HL-60 (cell line): ENCODE results near the gene GSAP.
A peak's percentile ranks its signal among the peaks of the same experiment; 100 is the strongest.
"Not testable (repeated sequence)": the region's sequence is repeated elsewhere in the genome, so short reads cannot be mapped to it uniquely, and the experiment has no call there.

ENCODE experiments used
- DNase-seq, 2 experiments: peaks; one replicate each; pipeline ENCODE4 v3.0.0-alpha.2; 2010 to 2020; ENCODE audit warnings: low read depth in 1 of 2, low spot score in 1 of 2
- H3K27ac ChIP-seq: fragments of 250-450 bp; sonication (Bioruptor Pico); replicated peaks from 2 replicates; pipeline ENCODE4 v1.5.1; 2020; ENCODE audit warnings: mild to moderate bottlenecking, moderate library complexity
- H3K27me3 ChIP-seq: fragments of 250-450 bp; sonication (Bioruptor Pico); 2 replicates; pipeline ENCODE4 v1.5.1; 2021; ENCODE audit warnings: mild to moderate bottlenecking, moderate library complexity; ENCODE audit not compliant: insufficient read depth, poor library complexity, severe bottlenecking
- H3K4me3 ChIP-seq: replicated peaks from 2 replicates; pipeline ENCODE4 v1.5.1; 2011; ENCODE audit warnings: mild to moderate bottlenecking, control low read depth, low read length; ENCODE audit not compliant: insufficient read depth
- GABPA ChIP-seq: IDR thresholded peaks from 2 replicates; pipeline ENCODE4 v1.6.1; 2012; ENCODE audit warnings: low read depth
- POLR2AphosphoS5 ChIP-seq: IDR thresholded peaks from 2 replicates; pipeline ENCODE4 v1.6.1; 2012; ENCODE audit warnings: low read depth
- SPI1 ChIP-seq: IDR thresholded peaks from 2 replicates; pipeline ENCODE4 v1.6.1; 2012; ENCODE audit warnings: low read depth, mild to moderate bottlenecking, borderline replicate concordance
- TF ChIP-seq, protein P1 (sequence below): IDR thresholded peaks from one replicate; pipeline ENCODE4 v1.5.1; 2011; ENCODE audit warnings: low read length, control low read depth, inconsistent platforms; ENCODE audit not compliant: insufficient read depth
- TF ChIP-seq, protein P2 (sequence below): IDR thresholded peaks from 2 replicates; pipeline ENCODE4 v1.6.1; 2012; ENCODE audit warnings: low read depth; ENCODE audit not compliant: insufficient replicate concordance

The GSAP gene

DNA sequence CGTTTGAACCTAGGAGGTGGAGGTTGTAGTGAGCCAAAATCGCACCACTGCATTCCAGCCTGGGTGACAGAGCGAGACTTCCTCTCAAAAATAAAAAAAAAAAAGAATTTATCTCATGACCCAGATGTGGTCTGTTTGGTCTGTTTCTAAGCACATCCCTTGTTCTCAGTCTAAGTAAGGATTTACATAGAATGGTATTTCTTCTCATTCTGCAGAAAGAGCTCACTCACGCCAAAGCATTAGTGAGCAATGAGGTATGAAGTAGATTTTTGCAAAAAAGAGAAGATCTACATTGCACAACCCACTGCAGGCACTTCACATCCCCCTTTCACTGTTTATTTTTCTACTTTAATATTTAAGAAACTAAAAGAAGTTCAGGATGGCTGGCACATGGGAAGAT is 140.0 kb downstream of the GSAP start:
- DNase-seq: peak in 1 of 2 experiments; percentile 53
- Histone ChIP-seq H3K27ac (peak overlapping the region; percentile 56), H3K4me3 (no peak overlapping the region), H3K27me3 (no peaks in the 10 kb centered on the region)
- TF ChIP-seq POLR2AphosphoS5: no peak
- peak; percentile 33; the same call in 1 of the 2 replicates for TF ChIP-seq SPI1

DNA sequence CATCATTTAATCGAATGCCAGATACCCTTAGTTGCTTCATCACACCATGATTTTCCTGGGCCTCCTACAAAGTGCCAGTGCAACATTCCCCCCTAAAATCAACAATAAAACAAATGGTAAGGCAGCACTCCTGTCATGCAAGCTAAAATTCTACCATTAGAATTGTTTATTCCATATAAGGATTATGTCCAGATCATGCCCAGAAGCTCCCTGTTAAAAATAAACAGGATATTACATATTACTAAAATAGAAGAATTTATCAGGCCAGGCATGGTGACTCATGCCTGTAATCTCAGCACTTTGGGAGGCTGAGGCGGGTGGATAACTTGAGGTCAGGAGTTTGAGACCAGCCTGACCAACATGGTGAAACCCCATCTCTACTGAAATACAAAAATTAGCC is 140.5 kb downstream of the GSAP start:
- not testable (repeated sequence) for H3K4me3 ChIP-seq, DNase-seq, H3K27me3 ChIP-seq
- H3K27ac ChIP-seq: peak overlapping the region; percentile 15; the same call in 1 of the 2 replicates

DNA sequence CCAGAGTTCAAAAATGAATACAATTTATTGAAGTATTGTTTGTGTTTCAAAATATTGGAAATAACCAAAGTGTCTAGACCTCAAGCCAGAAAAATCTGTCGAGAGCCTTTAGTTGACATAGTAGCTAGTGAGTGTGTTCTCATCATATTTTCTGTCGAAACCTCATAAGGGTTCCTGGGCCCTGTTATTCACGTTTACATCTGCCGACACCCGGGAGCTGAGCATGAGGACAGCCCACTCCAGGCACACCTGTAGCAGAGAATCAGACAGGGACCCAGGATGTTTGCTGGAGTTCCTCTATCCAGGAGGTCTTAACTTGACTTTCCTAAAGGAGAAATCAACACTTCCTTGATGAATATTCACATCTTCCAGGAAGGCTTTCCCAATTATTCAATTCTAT is 144.4 kb downstream of the GSAP start:
- no peak for DNase-seq
- TF ChIP-seq, protein P1, sequence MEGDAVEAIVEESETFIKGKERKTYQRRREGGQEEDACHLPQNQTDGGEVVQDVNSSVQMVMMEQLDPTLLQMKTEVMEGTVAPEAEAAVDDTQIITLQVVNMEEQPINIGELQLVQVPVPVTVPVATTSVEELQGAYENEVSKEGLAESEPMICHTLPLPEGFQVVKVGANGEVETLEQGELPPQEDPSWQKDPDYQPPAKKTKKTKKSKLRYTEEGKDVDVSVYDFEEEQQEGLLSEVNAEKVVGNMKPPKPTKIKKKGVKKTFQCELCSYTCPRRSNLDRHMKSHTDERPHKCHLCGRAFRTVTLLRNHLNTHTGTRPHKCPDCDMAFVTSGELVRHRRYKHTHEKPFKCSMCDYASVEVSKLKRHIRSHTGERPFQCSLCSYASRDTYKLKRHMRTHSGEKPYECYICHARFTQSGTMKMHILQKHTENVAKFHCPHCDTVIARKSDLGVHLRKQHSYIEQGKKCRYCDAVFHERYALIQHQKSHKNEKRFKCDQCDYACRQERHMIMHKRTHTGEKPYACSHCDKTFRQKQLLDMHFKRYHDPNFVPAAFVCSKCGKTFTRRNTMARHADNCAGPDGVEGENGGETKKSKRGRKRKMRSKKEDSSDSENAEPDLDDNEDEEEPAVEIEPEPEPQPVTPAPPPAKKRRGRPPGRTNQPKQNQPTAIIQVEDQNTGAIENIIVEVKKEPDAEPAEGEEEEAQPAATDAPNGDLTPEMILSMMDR: no peak
- TF ChIP-seq POLR2AphosphoS5: no peak
- H3K27ac ChIP-seq: no peak overlapping the region
- no peaks in the 10 kb centered on the region for H3K27me3 ChIP-seq
- H3K4me3 ChIP-seq: no peak overlapping the region

DNA sequence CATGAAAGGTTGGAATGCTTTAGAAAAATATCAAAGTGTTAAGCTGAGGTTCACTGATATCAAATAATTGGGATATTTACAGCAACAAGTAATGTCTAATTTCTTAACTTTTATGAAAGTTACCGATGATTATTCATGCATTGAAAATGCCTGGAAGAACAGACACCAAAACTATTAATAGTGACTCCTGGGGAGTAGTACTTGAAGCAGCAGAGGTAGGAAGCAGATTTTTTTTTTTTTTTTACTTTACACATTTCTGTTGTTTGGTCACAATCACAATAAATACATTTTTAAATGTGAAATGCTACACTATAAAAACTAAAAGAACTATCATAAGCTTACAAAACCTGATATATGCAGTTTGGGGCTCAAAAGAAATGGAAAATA is 146.1 kb downstream of the GSAP start:
- TF ChIP-seq, protein P1: no peak
- TF ChIP-seq POLR2AphosphoS5 (no peak), SPI1 (no peak), GABPA (no peak)
- TF ChIP-seq, protein P2, sequence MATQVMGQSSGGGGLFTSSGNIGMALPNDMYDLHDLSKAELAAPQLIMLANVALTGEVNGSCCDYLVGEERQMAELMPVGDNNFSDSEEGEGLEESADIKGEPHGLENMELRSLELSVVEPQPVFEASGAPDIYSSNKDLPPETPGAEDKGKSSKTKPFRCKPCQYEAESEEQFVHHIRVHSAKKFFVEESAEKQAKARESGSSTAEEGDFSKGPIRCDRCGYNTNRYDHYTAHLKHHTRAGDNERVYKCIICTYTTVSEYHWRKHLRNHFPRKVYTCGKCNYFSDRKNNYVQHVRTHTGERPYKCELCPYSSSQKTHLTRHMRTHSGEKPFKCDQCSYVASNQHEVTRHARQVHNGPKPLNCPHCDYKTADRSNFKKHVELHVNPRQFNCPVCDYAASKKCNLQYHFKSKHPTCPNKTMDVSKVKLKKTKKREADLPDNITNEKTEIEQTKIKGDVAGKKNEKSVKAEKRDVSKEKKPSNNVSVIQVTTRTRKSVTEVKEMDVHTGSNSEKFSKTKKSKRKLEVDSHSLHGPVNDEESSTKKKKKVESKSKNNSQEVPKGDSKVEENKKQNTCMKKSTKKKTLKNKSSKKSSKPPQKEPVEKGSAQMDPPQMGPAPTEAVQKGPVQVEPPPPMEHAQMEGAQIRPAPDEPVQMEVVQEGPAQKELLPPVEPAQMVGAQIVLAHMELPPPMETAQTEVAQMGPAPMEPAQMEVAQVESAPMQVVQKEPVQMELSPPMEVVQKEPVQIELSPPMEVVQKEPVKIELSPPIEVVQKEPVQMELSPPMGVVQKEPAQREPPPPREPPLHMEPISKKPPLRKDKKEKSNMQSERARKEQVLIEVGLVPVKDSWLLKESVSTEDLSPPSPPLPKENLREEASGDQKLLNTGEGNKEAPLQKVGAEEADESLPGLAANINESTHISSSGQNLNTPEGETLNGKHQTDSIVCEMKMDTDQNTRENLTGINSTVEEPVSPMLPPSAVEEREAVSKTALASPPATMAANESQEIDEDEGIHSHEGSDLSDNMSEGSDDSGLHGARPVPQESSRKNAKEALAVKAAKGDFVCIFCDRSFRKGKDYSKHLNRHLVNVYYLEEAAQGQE: no peak
- no peaks in the 10 kb centered on the region for H3K27me3 ChIP-seq
- no peak for DNase-seq
- H3K4me3 ChIP-seq: no peak overlapping the region
- H3K27ac ChIP-seq: no peak overlapping the region

DNA sequence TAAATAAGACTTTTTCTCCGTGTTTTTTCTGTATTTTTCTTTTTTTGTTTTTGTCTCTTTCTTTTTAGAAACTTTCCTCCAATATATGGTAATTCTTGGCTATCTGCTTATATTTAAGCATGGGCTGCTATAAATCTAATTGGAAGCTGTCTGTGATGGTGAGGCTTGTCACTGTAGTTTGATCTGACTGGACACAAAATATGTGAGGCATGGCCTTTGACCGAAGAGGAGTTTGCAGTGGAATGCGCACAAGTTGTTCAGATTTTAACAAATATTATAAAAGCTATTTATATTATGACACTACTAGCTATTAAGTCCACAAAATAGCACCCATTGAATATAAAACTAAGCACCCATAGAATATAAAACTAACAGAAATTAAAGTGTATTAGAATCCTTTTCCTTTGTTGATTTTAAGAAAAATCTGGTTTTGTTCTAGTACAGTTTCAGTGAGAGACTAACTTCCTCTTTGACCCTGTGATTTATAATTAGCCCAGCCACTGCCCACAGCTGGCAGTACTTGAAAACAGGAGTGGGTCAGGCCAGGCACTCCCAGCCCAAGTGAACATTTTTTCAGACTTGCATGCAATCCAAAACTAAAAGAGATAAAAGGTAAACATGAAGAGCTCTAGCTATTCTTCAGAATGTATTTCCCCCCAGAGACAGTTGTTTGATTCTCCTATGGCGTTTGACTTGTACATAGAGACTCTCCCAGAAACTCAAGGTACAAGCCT is 146.6 kb downstream of the GSAP start:
- Histone ChIP-seq H3K27me3 (no peaks in the 10 kb centered on the region), H3K27ac (no peak overlapping the region), H3K4me3 (no peak overlapping the region)
- TF ChIP-seq SPI1 (no peak), GABPA (no peak), POLR2AphosphoS5 (no peak)
- TF ChIP-seq, protein P2: no peak
- TF ChIP-seq, protein P1: no peak
- peak in 1 of 2 experiments; percentile 16 for DNase-seq
